Measurements from ENCODE around the gene GID4. TPM values are rescaled to one million over a fixed set of nuclear protein-coding genes. Genes with fewer than 3 reads are reported as not detected.

GID4 gene
- total and polyA plus RNA-seq, 9 donors: 6.0 to 14.4 (median 11.2) TPM

DNA sequence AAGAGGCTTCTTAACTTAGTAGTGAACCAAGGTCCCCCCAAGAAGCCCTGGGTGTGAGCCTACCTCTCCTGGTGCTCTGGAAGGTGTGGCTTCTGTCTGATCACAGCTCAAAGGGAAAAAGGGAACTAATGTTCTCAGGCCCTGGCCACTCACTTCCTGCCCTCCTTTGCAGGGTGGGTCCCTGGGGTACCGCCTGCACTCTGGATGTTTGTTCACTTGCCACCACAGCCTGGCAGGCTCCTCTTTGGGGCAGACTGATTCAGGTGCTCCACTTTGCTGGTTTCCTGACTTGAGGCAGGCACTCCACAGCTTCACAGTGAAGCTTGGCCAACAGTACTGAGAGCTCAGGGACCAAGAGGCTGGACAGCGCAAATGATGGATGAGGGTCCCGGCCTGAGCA is 63.4 kb downstream of the GID4 start:
- Histone ChIP-seq H3K9me3 (no peaks in the 10 kb centered on the region), H3K36me3 (no peaks in the 10 kb centered on the region), H3K4me3 (no peak overlapping the region), H3K27ac (no peak overlapping the region), H3K27me3 (no peaks in the 10 kb centered on the region), H3K4me1 (ENCODE audit: insufficient read depth) (no peaks in the 10 kb centered on the region)
- intact Hi-C loops (cut with DNase I): no loop called here
- TF ChIP-seq, protein P1, sequence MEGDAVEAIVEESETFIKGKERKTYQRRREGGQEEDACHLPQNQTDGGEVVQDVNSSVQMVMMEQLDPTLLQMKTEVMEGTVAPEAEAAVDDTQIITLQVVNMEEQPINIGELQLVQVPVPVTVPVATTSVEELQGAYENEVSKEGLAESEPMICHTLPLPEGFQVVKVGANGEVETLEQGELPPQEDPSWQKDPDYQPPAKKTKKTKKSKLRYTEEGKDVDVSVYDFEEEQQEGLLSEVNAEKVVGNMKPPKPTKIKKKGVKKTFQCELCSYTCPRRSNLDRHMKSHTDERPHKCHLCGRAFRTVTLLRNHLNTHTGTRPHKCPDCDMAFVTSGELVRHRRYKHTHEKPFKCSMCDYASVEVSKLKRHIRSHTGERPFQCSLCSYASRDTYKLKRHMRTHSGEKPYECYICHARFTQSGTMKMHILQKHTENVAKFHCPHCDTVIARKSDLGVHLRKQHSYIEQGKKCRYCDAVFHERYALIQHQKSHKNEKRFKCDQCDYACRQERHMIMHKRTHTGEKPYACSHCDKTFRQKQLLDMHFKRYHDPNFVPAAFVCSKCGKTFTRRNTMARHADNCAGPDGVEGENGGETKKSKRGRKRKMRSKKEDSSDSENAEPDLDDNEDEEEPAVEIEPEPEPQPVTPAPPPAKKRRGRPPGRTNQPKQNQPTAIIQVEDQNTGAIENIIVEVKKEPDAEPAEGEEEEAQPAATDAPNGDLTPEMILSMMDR (IDR thresholded peaks at IDR 0.05): no peak
- TF ChIP-seq POLR2A (IDR thresholded peaks at IDR 0.05) (no peak), EP300 (IDR thresholded peaks at IDR 0.05) (no peak)
- 87 to 91% (median 90%) methylated on average over 3 of the region's 3 CpGs for WGBS, 3 donors
- no peak for DNase-seq

DNA sequence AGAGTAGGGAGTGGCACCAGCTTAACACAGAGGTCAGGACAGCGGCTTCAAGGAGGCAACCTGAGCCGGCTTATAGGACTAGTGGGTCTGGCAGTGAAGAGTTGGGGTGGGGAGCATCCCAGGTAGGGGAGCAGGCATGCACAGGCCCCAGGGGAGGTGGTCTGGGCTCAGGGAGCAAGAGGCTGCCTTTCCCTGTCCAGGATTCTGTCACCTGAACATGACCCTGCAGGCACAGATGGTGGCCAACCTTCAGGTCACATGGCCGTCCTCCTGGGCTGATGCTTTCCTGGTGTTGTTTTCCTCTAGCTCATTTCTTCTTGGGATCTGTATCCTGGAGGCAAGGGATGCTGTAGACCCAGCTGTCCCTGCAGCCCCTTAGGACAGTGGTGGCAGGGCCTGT is 65.8 kb downstream of the GID4 start:
- H3K9me3 ChIP-seq: no peaks in the 10 kb centered on the region
- H3K27ac ChIP-seq: no peak overlapping the region
- H3K4me1 ChIP-seq (ENCODE audit: insufficient read depth): no peaks in the 10 kb centered on the region
- H3K36me3 ChIP-seq: no peaks in the 10 kb centered on the region
- 73 to 77% (median 77%) methylated on average over 3 of the region's 3 CpGs for WGBS, 3 donors
- intact Hi-C loops (cut with DNase I): no loop called here
- no peak for DNase-seq
- H3K27me3 ChIP-seq: no peaks in the 10 kb centered on the region
- H3K4me3 ChIP-seq: no peak overlapping the region
- no peak for TF ChIP-seq POLR2A (IDR thresholded peaks at IDR 0.05)
- TF ChIP-seq, protein P1 (IDR thresholded peaks at IDR 0.05): no peak
- no peak for TF ChIP-seq EP300 (IDR thresholded peaks at IDR 0.05)

DNA sequence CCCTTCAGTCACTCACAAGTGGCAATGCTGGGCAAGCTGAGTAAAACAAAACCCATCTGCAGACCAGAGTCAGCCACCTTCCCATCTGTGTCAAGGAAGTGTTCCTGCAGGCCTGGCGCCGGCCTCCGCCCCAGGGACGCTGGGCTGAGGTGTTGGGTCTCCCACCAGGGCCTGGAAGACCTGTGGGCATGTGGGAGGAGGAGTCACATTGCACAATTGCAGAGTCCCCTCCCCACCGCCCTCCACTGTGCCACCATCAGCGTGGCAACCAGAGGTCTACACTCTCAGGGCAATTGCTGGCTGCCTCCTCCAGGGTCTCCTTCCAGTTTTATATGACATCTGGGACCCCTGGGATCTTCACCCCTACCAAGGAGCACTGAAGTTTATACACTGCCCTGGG is 66.4 kb downstream of the GID4 start:
- Histone ChIP-seq H3K4me1 (ENCODE audit: insufficient read depth) (no peaks in the 10 kb centered on the region), H3K36me3 (no peaks in the 10 kb centered on the region), H3K9me3 (no peaks in the 10 kb centered on the region), H3K27ac (no peak overlapping the region), H3K27me3 (no peaks in the 10 kb centered on the region), H3K4me3 (no peak overlapping the region)
- WGBS, 3 donors: 72 to 94% (median 75%) methylated on average over 6 of the region's 6 CpGs
- intact Hi-C loops (cut with DNase I): no loop called here
- TF ChIP-seq EP300 (IDR thresholded peaks at IDR 0.05) (no peak), POLR2A (IDR thresholded peaks at IDR 0.05) (no peak)
- TF ChIP-seq, protein P1 (IDR thresholded peaks at IDR 0.05): no peak
- no peak for DNase-seq

DNA sequence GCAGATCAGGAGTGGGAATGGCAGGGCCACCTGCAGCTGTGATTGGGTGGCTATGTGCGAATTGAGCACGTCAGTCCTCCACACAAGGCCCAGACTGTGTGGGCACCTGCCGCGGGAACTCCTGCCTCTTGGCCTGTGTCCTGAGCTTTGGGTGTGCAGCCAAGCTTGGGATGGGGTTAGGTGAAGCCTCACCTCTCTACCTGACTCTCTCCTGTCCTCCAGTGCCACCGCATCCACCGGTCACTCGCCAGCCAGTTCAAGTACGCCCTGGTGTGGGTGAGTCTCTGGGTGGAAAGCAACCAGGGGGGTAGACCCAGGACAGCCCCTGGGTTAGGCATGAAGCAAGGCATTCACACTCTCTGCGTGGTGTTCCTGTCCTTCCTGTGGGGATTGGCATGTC is 67.0 kb downstream of the GID4 start:
- no peak overlapping the region for H3K27ac ChIP-seq
- H3K36me3 ChIP-seq: no peaks in the 10 kb centered on the region
- no peak for DNase-seq
- H3K4me1 ChIP-seq (ENCODE audit: insufficient read depth): no peaks in the 10 kb centered on the region
- TF ChIP-seq, protein P1 (IDR thresholded peaks at IDR 0.05): no peak
- TF ChIP-seq EP300 (IDR thresholded peaks at IDR 0.05) (no peak), POLR2A (IDR thresholded peaks at IDR 0.05) (no peak)
- no peaks in the 10 kb centered on the region for H3K27me3 ChIP-seq
- 85 to 86% (median 86%) methylated on average over 9 of the region's 9 CpGs for WGBS, 3 donors
- H3K9me3 ChIP-seq: no peaks in the 10 kb centered on the region
- intact Hi-C loops (cut with DNase I): no loop called here
- no peak overlapping the region for H3K4me3 ChIP-seq
